Measurements from ENCODE around the gene VSIG10L. TPM values are rescaled to one million over a fixed set of nuclear protein-coding genes. Genes with fewer than 3 reads are reported as not detected.

The VSIG10L gene
- total RNA-seq, 1 experiment from 2014 or later = 1.2 TPM

DNA sequence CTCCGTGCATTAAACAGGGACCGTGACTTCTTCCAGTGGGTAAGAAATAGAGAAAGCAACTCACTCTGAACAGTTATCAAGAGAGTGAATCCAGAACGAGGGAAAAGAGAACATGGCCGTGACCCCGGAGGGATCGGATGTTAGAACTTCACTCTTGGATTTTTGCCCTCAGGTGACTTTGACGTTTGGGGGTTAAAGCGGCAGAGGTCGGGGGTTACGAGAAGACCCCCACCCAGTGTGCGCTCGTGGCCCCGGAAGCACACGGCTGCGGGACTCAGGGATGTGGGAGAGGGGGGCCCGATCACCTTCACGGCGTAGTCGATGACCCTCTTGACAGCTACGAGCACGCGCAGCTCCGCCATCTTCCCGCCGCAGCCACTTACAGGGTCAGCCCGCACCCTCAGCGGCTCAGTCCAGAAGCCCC, 24.0 kb upstream of the VSIG10L start, which contains the start of gene ETFB:
Gene ETFB, minus strand, starts transcription at position 424 of the 424 bp plus-strand sequence. Its CDS starts 62 bp downstream, at position 362.
- no peak for DNase-seq (ENCODE audit: low read depth)

DNA sequence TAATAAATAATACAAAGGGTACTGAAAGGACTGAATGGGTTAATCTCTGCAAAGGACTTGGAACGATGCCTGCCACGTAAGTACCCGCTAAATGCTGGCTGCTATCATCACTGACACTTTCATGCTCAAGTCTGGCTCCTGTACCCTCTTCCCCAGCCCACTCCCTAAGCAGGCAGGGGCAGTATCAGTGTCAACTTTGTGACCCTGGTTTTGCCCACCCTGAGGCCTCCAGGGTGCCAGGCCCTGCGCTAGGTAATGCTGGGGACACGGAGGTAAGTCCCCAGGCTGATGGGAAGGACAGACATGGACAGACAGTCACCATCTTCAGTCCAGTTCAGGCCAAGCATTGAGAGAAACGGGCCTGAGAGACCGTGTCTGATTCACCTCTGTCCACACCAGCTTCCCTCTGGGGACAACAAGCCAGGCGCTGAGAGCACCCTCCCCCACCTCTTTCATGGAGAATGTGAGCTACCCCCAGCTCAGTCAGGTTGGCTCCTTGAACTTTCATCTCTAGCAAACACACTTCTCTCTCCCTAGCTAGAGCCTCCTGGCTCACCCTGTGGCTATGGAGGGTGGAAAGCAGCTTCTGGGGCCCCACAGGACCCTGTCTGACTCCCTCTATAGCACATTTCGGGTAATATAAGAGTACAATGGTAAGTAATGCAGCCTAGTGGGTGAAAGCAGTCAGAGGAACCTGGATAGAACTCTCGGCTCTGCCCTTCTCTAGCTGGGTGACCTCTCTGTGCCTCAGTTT, 23.4 kb upstream of the VSIG10L start:
- peak; percentile 54 for DNase-seq (ENCODE audit: low read depth)

DNA sequence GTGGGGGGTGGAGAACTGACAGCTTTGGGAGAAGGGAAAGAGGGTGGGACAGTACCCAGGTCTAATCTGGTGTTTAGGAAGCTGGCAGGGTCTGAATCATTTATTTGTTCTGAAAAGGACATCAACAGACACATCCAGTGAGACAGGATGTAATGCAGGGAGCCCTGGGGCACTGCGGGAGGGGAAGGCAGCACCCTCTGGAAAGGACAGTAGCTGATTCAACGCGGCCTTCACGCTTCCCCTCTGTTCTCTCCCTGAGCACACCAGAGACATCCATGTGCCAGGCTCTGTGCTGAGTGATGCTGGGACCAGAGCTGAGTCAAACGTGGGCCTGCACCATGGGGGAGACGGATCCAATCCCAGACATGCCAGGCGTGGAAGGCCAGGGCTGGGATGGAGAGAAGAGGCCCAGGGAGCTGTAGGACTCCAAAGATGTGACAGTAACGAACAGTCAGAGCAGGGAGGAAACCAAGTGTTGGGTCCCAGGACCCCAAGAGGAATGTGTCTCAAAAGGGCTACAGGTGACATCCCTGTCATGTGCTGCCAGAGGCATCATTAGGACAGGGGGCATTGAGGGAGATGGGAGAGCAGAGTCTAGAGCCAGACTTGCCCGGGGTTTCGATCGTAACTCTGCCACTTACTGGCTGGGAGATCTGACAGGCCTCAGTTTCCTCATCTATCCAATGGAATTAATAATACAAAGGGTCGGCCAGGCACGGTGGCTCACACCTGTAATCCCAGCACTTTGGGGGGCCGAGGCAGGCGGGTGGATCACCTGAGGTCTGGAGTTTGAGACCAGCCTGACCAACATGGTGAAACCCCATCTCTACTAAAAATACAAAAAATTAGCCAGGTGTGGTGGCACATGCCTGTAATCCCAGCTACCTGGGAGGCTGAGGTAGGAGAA, 22.5 kb upstream of the VSIG10L start:
- no peak for DNase-seq (ENCODE audit: low read depth)

DNA sequence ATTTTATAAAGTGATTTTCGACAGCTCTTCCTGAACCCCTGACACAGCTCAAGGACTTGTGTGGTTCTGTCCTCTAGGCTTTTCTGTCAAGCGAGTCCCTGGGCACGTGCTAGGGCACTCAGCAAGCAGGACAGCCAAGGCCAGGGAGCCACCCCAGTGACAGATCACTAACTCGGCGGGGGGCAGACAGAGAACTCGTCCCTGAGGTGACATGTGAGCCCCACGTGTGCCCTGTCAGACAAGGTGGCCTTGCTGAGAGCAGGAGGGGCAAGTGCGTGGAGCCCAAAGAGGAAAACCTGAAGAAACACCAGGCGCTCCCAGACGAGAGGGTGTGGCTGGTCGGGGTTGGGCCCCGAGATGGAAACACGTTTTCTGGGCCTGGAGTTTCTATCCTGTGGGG, 19.3 kb upstream of the VSIG10L start:
- no peak for DNase-seq (ENCODE audit: low read depth)

DNA sequence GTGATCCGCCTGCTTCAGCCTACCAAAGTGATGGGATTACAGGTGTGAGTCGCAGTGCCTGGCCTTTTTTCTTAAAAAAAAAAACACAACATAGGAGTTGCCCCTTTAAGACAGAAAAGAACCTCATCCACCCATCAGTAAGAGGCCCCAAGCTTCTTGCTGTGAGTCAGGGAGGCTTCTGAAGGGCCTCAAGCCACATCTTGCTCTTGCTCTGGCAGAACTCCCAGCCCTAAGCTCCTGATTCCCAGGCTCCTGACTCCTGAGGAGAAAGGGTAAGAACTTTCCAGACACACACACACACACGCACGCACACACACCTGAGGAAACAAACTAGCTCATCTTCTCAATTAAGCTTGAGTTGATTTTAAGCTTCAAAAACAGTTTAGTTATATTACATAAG, 17.4 kb upstream of the VSIG10L start:
- DNase-seq (ENCODE audit: low read depth) = peak; percentile 77

DNA sequence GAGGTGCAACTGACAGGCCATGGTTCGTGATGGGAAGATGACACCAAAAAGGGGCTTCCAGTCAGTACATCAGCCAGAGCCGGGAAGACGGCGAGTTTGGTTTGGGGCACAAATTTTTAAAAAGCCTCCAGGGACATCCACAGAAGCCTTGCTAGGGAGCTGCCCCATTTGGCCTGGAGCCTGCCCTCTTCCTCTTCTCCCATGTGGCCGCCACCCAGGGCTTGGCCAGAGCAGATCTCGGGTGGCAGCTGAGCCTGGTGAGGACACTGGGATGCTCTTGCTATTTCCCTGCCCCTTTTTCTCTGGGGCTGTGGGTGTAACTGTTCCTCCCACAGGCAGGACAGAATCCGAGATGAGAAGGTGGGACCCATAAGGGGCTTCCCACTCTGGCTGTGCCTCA, 16.0 kb upstream of the VSIG10L start:
- DNase-seq (ENCODE audit: low read depth) = no peak

DNA sequence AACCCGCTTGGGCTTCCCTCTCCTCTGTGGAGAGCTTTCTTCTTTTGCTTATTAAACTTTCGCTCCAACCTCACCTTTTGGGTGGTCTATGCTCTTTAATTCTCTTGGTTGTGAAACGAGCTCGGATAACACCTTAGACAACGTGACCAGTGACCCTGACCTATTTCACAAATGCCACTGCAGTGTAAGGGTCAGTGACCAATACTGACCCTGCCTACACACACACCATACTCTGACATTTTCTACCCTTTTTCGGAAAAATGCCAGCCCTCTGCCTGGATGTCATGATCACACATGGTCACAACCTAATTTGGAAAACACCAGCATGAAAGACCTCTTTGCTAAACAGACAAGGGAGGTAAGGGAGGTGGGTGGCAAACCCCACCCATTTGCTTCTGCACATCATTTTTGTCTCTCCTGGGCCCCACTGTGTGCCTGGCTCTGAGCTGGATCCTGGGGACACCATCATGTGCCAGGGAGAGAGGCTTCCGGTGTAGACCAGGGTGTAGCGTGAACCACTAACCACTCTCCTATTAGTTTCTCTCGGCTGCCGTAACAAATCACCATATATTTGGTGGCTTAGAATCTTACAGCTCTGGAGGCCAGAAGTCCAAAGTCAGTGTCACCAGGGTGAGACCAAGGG, 14.3 kb upstream of the VSIG10L start:
- DNase-seq (ENCODE audit: low read depth) = no peak

DNA sequence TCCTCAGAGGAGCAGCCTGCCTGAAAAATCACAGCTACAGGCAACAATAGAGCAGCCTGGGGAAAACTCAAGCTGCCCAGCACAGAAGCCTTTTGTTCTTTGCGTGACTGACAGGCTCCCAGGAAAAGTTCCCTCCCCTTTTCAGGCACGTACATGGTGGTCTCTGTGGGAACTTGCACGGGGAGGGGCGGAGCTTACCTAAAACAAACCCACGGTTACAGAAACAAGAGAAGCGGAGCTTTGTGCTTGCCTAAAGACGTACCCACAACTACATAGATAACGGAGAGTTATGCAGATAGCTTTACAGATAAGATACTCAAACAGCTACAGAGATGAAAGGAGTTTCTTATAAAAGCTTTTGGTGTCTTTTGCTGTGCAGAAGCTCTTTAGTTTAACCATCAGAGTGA, 12.8 kb upstream of the VSIG10L start:
- DNase-seq (ENCODE audit: low read depth) = no peak

DNA sequence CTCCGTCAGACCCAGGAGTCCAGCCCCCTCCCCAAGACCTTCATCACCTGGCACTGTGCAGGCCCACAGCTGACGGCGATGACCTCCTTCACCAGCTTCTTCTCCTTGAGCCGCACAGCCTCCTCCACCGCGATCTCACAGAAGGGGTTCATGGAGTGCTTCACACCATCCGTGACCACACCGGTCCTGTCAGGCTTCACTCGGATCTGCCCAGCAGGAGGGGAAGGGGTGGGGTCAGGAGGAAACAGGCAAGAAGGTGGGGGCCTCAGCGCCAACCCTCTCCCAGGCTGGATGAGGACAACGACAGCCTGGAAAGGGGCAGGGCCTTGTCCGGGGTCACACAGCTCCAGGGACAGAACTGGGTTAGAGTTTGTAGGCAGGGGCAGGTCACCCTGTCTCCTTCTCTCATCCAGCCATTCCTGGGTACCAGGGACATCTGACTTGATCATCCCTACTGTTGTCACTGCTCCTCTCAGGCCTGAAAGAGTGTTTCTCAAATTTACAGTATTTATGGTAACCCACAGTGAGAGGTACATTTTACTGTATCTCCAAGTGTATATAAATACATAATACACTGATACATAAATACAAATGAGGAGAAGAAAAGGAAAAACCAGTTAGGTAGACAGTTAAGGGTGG, 12.3 kb upstream of the VSIG10L start:
- DNase-seq (ENCODE audit: low read depth) = no peak

DNA sequence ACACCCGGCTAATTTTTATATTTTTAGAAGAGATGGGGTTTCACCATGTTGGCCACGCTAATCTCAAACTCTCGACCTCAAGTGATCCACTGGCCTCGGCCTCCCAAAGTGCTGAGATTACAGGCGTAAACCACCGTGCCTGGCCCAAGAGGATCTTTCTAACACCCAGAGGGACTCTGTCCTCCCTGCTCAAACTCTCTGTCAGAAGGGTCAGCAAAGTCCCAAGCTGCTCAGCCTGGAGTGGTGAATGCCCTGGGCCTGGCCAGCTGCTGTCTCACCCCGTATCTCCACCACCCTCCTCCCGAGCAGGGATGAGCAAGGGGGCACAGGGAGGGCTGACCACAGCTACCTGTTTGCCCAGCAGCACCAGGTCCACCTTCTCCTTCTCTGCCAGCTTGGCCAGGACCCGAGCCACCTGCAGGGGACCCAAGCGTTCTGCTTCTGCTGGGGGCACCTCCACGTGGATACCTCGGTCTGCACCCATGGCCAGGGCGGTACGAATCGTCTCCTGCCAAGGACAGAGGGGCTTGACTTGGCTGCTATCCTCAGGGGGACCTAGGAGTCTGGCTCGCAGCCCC, 10.9 kb upstream of the VSIG10L start:
- no peak for DNase-seq (ENCODE audit: low read depth)

DNA sequence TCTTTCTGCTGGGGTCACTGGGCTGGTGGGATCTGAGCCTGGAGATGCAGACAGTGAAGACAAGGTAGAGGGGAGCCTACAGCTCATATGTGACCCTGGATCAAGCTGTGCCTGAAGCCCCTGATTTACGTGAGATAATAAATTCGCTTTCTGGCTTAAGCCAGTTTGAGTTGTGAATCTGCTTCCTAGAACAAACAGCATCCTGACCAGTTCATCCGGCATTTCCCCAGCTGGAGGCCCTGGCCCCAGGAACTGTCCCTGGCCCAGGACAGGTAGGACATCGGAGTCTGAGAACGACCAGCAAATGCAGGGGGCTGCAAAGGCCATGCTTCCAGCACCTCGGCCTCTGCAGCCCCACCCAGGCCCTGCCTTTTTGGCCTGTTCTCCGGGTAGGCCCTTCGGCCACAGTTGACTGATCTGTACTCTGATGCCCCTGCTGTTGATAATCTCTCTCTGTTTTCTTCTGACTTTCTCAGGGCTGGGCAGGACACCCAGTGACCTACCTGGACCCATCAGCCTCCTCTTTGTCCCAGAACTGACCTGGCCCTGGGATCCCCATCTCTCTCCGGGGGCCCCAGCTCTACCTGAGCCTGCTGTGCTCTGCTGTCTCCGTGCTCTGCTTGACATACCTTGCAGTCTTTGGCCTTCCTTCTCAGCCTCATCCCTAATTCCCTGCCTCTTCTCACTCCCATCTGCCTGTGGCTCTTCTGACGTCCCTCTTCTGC, 9.5 kb upstream of the VSIG10L start:
- DNase-seq (ENCODE audit: low read depth) = no peak

DNA sequence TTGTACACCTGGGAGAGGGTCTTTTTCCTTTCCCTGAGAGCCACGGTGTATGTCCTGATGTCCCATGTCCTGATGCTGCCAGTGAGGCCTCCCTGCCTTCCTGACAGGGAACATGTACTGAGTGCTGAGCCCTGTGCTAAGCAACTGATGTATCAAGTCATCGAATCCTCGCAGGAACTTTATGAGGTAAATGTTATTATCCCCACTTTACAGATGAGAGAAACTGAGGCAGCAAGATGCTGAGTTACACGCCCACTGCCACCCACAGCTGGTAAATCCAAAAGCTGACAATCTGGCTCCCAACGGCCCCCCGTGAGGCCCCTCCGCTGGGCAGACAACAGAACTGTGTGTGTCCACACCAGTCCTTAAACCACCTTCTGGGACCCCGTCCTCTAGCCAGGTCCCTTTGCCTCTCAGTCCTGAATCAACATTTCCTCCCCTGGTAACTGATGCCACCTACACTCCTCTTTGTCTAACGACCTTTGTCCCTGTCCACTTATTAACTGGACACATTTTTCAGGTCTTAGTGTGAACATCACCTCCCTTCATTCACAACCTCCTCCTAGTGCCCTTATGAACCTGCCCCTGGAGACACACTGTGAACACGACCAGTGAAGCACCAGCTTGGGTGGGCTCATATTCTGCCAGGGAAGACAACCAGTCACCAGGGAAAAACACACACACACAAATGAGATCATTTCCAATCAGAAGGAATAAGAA, 5.4 kb upstream of the VSIG10L start:
- DNase-seq (ENCODE audit: low read depth) = no peak

DNA sequence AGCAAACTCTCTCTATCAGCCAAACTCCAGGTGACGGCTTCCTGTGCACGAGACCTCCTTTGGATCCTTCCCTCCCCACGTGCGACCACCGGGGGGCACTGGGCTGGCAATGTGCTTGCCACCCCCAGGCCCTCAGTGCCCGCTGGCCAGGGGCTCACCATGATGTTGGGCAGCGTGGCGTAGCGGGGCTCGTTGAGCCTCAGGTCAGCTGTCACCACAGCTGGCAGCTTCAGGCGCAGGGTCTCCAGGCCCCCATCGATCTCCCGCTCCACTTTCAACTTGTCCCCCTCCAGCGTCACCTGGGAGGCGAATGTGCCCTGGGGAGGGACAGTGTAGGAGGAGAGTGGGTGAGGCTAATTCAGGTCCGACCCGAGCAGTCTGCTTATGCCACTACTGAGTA, 4.8 kb upstream of the VSIG10L start:
- DNase-seq (ENCODE audit: low read depth) = no peak

DNA sequence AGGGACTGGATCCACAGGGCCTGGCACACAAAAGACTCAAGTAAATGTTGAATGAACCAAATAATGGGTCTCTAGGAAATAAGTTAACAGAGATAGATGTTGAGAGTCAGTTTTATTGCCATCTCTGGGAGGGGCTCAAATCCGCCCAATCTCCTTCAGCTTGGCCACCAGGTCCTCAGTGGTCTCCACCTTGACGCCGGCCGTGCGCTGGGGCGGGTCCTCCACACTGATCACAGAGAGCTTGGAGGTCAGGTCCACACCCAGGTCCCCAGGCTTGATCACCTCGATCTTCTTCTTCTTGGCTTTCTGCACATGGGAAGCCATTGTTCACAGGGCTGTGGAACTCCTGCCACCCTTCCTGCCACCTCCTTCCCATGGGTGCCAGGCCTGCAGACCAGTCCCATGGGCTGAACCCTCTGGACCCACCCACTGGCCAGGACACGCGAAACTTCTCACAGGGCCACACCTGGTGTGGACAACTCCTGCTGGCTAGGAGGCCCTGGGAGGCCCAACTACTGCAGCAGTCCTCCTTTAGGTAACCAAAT, 3.2 kb upstream of the VSIG10L start:
- no peak for DNase-seq (ENCODE audit: low read depth)

DNA sequence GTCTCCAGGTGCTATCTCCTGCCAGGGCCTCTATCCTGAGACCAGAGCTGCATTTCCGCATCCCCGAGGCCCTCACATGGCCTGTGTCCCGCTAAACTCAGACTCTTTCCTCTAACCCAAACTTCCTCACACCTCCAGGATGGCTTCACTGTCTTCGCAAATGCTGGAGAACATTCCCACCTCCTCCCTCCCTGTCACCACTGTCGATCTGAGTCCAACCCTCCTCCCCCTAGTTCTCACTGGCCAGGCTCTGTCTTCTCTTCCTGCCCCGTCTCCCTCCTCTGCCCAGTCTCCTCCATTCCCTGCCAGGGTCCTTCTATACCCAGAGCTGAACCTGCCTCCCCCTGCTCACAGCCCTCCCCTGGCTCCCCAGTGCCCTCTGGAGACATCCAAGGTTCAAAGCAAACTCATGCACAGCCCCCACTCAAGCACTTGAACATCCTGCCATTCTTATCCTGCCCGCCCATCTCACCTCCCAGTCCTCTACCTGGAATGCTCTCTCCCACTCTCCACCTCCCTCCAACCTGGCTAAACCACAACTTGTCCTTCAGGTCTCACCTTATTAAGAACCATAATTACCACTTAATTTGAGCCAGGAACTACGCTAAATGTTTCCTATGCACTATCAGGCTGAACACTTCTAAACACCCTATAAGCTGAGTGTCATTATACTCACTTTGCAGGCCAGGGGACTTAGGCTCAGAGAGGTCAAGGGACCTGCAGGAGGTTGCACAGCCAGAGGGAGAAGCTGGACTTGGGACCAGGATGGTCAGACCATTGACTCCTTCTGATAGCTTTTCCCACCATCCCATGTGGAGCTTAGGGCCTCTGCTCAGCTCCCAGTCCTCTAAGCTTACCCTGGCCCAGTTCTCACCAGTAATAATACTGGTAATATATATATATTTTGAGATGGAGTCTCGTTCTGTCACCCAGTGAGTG, 961 bp upstream of the VSIG10L start:
- no peak for DNase-seq (ENCODE audit: low read depth)

DNA sequence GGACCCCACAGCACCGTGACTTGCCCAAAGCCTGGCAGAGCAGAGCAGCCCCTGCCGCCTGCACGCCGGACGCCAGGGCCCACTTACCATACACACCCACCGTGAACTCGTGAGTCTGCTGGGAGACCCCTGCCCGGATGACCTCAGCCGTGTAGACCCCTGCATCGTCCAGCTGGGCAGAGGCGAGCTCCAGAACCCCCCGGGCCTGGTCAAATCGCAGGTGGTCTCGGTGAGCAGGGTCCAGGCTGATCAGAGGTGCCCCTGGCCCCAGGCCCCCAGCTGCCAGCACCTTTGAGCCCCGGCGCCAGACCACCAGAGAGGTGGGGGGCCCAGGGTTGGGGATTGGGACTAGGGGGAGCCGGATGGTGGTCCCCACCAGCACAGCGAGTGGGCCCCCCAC, 873 bp downstream of the VSIG10L start:
- DNase-seq (ENCODE audit: low read depth) = no peak

DNA sequence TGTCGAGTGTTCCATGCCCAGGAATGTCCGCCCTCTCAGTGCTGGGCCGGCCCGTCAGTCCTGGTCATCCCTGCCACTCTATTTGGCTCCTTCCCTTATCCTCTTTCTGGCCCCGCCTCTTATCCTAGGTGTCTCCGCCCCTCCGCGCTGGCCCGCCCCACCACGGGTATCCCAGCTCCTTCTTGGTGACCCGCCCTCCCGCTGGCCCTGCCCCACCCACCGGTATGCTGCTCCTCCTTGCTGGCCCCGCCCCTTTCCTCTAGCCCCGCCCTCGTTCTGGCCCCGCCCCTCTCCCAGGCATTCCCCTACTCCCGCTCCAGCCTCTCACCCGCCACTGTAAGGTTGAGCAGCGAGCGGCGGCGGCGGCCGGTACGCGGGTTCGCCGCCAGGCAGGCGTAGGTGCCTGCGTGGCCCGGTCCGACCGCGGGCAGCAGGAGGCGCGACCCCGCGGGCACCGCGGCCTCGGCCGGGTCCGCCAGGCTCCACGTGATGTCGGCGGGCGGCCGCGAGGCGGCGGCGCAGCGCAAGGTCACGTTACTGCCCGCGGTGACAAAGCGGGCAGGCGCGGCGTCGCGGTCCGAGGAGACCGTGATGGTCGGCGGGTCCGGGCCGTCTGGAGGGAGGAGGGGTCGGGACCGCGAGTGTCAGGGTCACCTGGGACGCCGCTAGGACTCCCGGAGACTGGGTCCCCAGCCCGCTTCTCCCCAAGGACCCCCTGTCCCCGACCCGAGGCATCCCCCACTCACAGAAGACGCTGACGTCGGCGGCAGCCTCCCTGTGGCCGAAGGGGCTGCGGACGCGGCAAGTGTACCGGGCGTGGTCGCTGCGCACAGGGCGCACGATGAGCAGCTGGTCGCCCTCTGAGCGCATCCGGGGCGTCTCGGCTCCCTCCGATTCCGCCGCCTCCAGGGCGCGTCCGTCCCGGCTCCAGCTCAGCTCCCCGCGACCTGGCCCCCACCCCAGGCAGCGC, 2.0 kb downstream of the VSIG10L start:
- DNase-seq (ENCODE audit: low read depth) = peak; percentile 92
